GM21576 (cell line): Measurements from ENCODE around the gene SLC39A8.
"Not testable (repeated sequence)": the region's sequence is repeated elsewhere in the genome, so short reads cannot be mapped to it uniquely, and the experiment has no call there.

Source experiments
- ATAC-seq: cut with Tn5 transposase; IDR thresholded peaks from one replicate; pipeline ENCODE4 v1.9.1; 2021; ENCODE audit warnings: mild to moderate bottlenecking, moderate library complexity; ENCODE audit not compliant: unreplicated experiment

Gene SLC39A8

GRCh38 chr4:102344954-102345794 lies at the start of gene SLC39A8:
Gene SLC39A8, minus strand, starts transcription at chr4:102345482. Its CDS starts 820 bp downstream, at chr4:102344662.
- ATAC-seq, result peak; percentile 80

DNA sequence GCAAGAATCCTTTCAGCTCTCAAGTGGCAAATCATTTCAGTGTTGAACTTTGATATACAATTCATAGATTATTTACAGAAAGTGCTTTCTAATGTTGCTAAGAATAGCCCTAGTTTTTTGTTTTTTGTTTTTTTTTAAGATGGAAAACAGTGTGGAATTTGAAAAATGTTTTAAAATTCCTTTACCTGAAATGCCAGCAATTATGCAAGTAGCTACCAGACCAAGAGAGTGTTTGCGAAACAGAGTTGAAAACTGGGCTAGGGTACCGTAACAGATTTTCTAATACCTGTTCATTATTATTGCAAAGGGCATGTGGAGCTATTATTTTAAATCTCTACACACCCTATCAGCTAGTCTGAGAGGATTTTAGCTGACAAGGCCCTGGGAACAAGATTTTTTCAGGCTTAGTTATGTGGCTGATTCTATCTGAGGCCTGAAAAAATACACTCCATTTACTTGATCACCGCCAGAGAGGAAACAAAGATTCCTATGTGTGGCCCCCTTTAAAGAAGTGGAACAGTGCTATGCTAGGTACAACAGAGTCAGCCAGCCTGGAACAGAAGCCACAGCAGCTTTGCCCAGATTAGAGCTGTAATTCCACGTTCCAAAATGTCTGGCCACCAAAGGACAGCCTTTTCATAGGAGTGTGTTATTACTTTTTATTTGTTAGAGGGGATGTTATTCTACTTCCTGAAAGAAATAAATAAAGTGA lies 46.9 kb upstream of the SLC39A8 start:
- no peak for ATAC-seq

DNA sequence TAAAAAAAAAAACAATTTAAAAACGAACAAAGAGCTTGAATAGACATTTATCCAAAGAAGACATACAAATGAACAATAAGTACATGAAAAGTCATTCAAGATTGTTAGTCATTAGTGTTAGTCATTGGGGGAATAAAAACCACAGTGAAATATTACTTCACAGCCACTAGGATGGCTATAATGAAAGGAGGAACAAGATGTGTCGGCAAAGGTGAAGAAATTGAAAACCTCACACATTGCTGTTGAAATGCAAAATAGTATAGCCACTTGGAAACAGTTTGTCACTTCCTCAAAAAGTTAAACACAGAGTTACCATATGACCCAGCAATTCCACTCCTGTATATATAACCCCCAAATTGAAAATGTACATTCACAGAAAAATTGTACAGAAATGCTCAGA lies 45.2 kb upstream of the SLC39A8 start:
- ATAC-seq, result peak; percentile 96

DNA sequence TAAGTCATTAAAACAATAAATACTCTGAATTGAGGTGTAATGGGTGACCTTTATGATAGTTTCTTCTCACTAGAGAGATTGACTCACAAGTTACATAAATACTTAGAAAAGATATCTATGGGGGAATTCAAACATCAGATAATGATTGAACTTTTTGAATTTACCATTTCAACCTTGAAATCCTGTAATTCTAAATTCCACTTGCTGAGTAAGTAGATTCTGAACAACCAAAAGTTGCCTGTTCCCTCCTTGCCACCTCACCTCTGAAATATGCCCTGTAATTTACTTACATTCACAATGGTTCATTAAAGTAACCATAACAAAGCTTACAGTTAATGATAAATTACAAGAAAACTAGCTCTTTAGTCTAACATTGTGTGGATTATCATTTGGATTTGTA lies 43.3 kb upstream of the SLC39A8 start:
- ATAC-seq, result no peak

- no peak for ATAC-seq
These were observed 42.4 kb upstream of the SLC39A8 start for GRCh38 chr4:102387552-102388150.

GRCh38 chr4:102386966-102387365 lies 41.7 kb upstream of the SLC39A8 start:
- no peak for ATAC-seq

DNA sequence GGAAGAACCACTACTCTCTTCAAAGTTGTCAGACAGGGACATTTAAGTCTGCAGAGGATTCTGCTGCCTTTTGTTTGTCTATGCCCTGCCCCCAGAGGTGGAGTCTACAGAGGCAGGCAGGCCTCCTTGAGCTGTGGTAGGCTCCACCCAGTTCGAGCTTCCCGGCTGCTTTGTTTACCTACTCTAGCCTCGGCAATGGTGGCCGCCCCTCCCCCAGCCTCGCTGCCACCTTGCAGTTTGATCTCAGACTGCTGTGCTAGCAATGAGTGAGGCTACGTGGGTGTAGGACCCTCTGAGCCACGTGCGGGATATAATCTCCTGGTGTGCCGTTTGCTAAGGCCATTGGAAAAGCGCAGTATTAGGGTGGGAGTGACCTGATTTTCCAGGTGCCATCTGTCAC lies 35.0 kb upstream of the SLC39A8 start:
- ATAC-seq, result not testable (repeated sequence)

DNA sequence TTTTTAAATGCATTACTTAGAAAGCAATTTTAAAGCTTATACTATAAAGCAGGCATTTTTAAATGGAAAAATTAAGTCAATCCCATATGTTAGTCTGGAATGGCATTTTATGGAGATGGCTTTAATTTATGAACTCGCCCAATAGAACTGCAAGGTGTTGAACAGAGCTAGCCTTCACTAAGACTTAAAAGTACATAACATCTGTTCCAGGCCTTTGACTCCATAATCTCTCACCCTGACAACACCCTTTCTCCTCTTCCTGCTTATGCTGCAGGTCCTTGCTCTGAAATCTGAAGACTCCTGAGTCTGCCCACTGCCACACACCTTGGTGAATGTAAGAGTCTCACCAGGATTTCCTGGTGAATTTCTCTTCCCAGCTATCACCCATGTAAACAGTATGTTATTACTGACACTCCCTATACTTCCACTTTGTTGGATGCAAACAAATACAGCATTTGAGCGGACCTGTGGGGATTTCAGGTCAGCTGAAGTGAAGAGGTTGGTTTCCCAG lies 17.7 kb upstream of the SLC39A8 start:
- ATAC-seq, result no peak

DNA sequence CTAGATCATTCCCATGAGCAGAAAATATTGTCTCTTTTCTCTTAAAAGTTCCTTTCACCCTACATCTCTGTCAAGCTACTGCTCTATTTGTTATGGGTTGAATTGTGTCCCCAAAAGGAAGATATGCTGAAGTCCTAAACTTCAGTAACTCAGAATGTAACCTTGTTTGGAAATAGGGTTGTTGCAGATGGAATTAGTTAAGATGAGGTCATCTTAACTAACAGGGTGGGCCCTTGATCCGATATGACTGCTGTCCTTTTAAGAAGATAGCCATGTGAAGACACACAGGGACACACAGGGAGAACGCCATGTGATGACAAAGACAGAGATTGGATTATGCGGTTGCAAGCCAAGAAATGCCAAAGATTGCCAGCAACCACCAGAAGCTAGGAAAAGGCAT lies 12.8 kb upstream of the SLC39A8 start:
- ATAC-seq, result no peak

GRCh38 chr4:102357637-102358036 lies 12.4 kb upstream of the SLC39A8 start:
- ATAC-seq, result not testable (repeated sequence)

DNA sequence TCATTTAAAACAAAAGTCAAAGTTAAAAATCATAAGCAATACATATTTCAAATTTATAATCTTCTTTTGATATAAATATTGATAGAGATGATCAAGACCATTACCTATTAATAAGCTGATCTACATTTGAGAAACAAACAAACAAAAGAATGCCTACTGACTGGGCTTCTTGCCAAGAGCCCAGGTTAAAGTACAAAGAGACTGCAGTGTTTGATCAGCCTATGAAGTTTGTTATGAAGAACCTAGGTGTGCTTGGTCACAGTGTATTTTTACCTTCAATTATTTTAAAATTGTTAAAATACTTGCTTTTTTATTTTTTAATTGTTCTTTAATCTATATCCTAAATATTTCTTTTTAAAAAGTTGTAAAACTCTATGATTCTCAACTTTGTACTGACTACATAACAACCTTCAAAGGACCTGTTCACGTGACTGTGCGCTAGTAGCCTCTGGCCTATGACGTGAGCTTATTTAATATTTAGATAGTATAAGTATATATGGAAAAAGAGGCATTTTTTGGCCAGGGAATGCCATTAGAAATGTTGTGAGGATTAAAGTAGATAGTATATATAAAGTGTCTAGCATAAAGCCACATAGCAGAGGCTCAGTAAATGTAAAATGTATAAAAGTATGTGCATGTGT lies 11.4 kb upstream of the SLC39A8 start:
- ATAC-seq, result no peak

- ATAC-seq, result no peak
These were observed 10.5 kb upstream of the SLC39A8 start for GRCh38 chr4:102355748-102356147.

DNA sequence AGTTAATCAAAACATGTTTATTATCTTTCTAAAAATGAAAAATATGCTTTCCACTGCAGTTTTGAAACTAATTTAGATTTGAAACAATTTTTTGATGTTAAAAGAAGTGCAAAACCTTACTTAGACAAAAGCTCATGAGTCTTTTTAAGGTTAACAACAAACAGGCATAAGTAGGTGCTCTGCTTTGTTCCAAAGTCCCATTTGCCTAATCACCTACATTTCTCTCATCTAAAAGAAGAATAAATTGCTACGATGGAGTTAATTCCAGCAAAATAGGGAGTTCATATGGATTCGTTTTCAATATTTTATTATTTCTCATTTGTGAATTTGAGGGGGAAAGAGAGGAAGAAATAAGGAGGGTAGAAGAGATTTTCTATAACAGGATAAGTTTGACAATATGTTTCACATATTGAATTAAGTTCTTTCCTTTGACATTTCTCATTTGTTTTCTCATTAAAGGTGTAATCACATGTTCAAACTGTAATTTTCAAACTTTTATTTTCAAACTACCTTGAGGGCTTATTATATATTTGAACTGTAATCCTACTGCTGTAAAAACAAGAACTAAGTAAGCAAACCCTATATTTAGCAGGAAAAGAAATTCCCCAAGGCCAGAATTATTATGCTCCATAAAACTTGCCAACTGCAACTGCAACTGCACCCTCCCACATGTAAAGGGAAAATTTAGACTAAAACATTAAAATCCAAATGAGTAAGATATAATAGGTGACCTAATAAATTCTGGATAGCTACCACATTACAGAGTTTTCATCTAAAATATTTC lies 9.6 kb upstream of the SLC39A8 start:
- no peak for ATAC-seq

DNA sequence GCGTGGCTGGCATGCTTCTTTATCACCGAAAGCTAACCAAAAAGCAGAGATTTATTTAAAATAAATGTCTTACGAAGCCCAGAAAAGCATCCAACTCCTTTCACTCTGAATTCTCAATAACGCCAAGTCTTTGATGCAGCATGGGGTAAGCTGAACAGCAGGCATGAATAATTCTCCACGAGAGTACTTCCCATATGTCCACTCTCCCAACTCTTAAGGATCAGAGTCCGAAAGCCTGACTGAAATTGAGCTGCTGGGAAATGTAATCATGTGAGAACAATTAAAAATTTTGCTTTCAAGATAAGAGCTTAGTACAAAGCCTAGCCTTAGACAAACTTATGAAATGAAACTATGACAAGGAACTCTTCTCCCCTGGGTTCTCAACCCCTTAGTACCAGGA lies 7.5 kb upstream of the SLC39A8 start:
- ATAC-seq, result no peak

DNA sequence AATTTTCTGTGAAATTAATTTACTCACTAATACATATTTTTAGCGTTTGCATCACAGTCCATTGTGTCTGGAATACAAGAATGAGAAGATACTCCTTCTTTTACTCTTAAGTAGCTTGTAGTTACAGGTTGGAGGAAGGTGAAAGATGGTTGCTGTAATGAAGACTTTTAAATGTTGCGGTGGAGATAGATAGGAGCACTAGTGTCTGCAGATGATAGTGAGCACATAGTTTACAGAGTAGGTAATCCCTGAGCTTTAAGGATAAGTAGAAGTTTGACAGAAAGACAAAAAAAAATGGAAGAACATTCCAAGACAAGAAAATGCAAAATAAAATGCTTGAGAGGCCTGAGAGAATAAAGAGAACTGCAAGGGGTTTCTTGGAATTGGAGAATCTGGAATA lies 5.4 kb upstream of the SLC39A8 start:
- no peak for ATAC-seq

- ATAC-seq, result no peak
These were observed 3.4 kb upstream of the SLC39A8 start for GRCh38 chr4:102348701-102349100.

- ATAC-seq, result no peak
These were observed 466 bp upstream of the SLC39A8 start for GRCh38 chr4:102345795-102346100.

DNA sequence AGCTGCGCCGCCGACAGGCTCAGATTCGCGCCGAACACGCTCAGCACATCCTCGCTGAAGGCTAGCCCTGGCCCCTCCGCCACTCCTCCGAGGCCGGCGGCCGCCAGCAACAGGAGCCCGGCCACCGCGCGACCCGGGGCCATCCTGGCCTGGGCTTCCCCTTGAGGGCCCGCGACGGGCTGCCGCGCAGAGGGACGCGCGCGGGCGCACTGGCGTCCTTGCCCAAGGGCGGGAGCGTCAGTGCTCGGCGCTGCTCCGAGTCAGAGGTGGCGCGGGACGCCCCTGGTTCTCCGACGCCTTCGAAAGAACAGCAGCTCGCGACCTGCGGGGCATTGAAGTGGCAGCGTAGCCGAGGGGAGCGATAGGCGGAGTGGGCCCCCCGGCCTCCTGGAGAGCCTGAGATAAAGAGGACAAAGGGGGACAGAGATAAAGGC lies 745 bp downstream of the SLC39A8 start:
- ATAC-seq, result peak; percentile 42

GRCh38 chr4:102343964-102344519 lies 1.2 kb downstream of the SLC39A8 start:
- peak; percentile 24 for ATAC-seq

- ATAC-seq, result no peak
These were observed 2.7 kb downstream of the SLC39A8 start for GRCh38 chr4:102342404-102343074.
